GM23248 (cell line): Measurements from ENCODE around the gene SMS.

Experiments
- EZH2 ChIP-seq: fragments of 200-600 bp; sonication (generic); IDR thresholded peaks from 2 replicates; pipeline ENCODE4 v1.6.1; 2018; ENCODE audit warnings: antibody characterized with exemption, mild to moderate bottlenecking; ENCODE audit not compliant: insufficient read depth, poor library complexity, severe bottlenecking
- EZH2phosphoT487 ChIP-seq: fragments of 200-600 bp; sonication (generic); IDR thresholded peaks from 2 replicates; pipeline ENCODE4 v1.6.1; 2018; ENCODE audit warnings: antibody characterized with exemption, moderate library complexity, mild to moderate bottlenecking, low read depth; ENCODE audit not compliant: insufficient read depth

- TF ChIP-seq EZH2 (no peak), EZH2phosphoT487 (no peak)
Measured at GRCh38 chrX:21905953-21906352, 34.6 kb upstream of the SMS start.
